Nephron progenitor cell (in vitro differentiated cells): ENCODE measurements around the gene ABHD12B.

Source experiments
- DNase-seq: peaks from one replicate; pipeline ENCODE4 v3.0.0; 2021
- H3K27ac Mint-ChIP-seq: 2 replicates; pipeline ENCODE4 v1.8.0; 2021; ENCODE audit warnings: mild to moderate bottlenecking, moderate library complexity, mixed read lengths
- H3K27me3 Mint-ChIP-seq: 2 replicates; pipeline ENCODE4 v1.8.0; 2021; ENCODE audit warnings: mild to moderate bottlenecking, low read depth, mixed read lengths; ENCODE audit not compliant: poor library complexity
- H3K36me3 Mint-ChIP-seq: 2 replicates; pipeline ENCODE4 v1.8.0; 2021; ENCODE audit warnings: low read depth, mixed read lengths
- H3K4me1 Mint-ChIP-seq: 2 replicates; pipeline ENCODE4 v1.8.0; 2021; ENCODE audit warnings: mixed read lengths
- H3K4me3 Mint-ChIP-seq: 2 replicates; pipeline ENCODE4 v1.8.0; 2021; ENCODE audit warnings: mild to moderate bottlenecking, moderate library complexity, mixed read lengths
- H3K9me3 Mint-ChIP-seq: 2 replicates; pipeline ENCODE4 v1.8.0; 2021; ENCODE audit warnings: mild to moderate bottlenecking, moderate library complexity, mixed read lengths
- CTCF ChIP-seq: fragments of 200-600 bp; sonication (generic); IDR thresholded peaks from 2 replicates; pipeline ENCODE4 v1.5.0; 2021; ENCODE audit warnings: antibody characterized with exemption

The ABHD12B gene

GRCh38 chr14:50831726-50832168 lies 40.1 kb upstream of the ABHD12B start:
- no peak for TF ChIP-seq CTCF

GRCh38 chr14:50832935-50833630 lies 38.8 kb upstream of the ABHD12B start:
- Mint-ChIP-seq H3K36me3 (no peaks in the 10 kb centered on the region), H3K27ac (no peak overlapping the region), H3K4me3 (no peak overlapping the region), H3K4me1 (peaks cover 37% of the 10 kb centered on the region), H3K27me3 (peaks cover 43% of the 10 kb centered on the region), H3K9me3 (no peaks in the 10 kb centered on the region)
- TF ChIP-seq CTCF: no peak
- no peak for DNase-seq

More at GRCh38 chr14:50831726-50832168, 40.1 kb upstream of the ABHD12B start:
- no peaks in the 10 kb centered on the region for H3K9me3 Mint-ChIP-seq
- H3K4me1 Mint-ChIP-seq: peaks cover 45% of the 10 kb centered on the region
- H3K4me3 Mint-ChIP-seq: peak overlapping the region; percentile 94
- H3K27ac Mint-ChIP-seq: no peak overlapping the region
- peaks cover 41% of the 10 kb centered on the region for H3K27me3 Mint-ChIP-seq
- DNase-seq: no peak
- peaks cover 4% of the 10 kb centered on the region for H3K36me3 Mint-ChIP-seq

DNA sequence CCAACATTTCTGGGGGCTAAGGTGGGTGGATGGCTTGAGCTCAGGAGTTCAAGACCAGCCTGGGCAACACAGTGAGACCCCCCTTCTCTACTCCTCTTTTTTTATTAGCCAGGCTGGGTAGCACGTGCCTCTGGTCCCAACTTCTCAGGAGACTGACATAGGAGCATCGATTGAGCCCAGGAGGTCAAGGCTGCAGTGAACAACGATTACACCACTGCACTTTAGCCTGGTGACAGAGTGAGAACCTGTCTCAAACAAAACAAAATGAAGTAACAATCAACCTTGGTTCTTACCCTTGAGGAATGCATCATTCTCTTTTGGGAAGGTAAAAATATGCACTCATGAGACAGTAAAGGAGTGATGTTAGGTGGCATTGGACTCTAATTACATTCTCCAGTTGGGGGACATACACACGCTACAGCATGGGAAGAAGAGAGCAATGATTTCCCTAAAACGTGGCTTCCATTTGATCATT lies 37.0 kb upstream of the ABHD12B start:
- DNase-seq: no peak
- peaks cover 48% of the 10 kb centered on the region for H3K27me3 Mint-ChIP-seq
- H3K9me3 Mint-ChIP-seq: no peaks in the 10 kb centered on the region
- H3K4me1 Mint-ChIP-seq: peaks cover 20% of the 10 kb centered on the region
- H3K4me3 Mint-ChIP-seq: no peak overlapping the region
- no peak overlapping the region for H3K27ac Mint-ChIP-seq
- no peaks in the 10 kb centered on the region for H3K36me3 Mint-ChIP-seq
- no peak for TF ChIP-seq CTCF

DNA sequence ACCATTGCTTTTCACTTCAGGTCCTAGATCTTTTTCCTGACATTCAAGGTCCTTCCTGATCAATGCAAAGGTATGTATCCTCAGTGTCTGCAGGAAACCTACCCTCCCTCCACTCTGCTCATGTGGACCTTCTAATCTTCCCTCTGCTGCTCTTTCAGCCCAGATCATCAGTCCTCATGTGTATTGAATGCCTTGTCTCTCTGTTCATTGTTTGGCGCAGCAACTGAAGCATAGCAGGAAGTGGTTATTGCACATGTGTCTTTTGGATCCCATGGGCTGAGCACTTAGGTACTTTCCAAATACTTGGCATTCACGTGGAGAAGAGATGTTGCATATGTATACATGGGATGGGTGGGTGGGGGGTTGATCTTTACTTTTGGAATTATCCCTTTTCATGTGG lies 36.6 kb upstream of the ABHD12B start:
- peaks cover 17% of the 10 kb centered on the region for H3K4me1 Mint-ChIP-seq
- no peak for TF ChIP-seq CTCF

GRCh38 chr14:50836515-50836914 lies 35.3 kb upstream of the ABHD12B start:
- peaks cover 15% of the 10 kb centered on the region for H3K4me1 Mint-ChIP-seq
- no peak overlapping the region for H3K27ac Mint-ChIP-seq
- no peaks in the 10 kb centered on the region for H3K9me3 Mint-ChIP-seq
- TF ChIP-seq CTCF: no peak
- no peaks in the 10 kb centered on the region for H3K36me3 Mint-ChIP-seq
- H3K27me3 Mint-ChIP-seq: peaks cover 45% of the 10 kb centered on the region
- no peak overlapping the region for H3K4me3 Mint-ChIP-seq
- no peak for DNase-seq

More for the DNA sequence above, 36.6 kb upstream of the ABHD12B start:
- Mint-ChIP-seq H3K9me3 (no peaks in the 10 kb centered on the region), H3K27me3 (peaks cover 48% of the 10 kb centered on the region), H3K27ac (no peak overlapping the region), H3K36me3 (no peaks in the 10 kb centered on the region), H3K4me3 (no peak overlapping the region)
- DNase-seq: no peak

DNA sequence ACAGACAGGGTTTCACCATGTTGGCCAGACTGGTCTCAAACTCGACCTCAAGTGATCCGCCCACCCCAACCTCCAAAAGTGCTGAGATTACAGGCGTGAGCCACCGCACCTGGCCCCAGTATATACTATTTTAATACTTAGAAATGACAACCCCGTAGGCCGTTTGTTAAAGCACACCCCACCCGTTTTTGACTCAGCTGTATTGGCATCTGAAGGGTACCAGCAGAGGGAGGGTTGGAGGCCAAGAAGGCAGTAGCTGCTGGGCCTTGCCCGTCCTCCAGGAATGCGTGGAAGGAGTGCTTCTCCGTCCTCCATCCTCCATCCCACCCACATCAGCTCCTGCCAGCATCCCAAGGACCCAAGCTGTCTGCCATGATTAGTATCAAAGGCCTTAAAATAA lies 34.6 kb upstream of the ABHD12B start:
- no peak for TF ChIP-seq CTCF
- Mint-ChIP-seq H3K27ac (no peak overlapping the region), H3K27me3 (peaks cover 39% of the 10 kb centered on the region), H3K36me3 (no peaks in the 10 kb centered on the region), H3K4me1 (peaks cover 7% of the 10 kb centered on the region), H3K9me3 (no peaks in the 10 kb centered on the region), H3K4me3 (no peak overlapping the region)
- no peak for DNase-seq
